Measurements from ENCODE around the gene DUSP5. TPM values are rescaled to one million over a fixed set of nuclear protein-coding genes. Genes with fewer than 3 reads are reported as not detected.

The DUSP5 gene
- total and polyA plus RNA-seq, 2 of the 4 experiments (the other 2 are of a cell fraction): 42.1 to 48.1 TPM

DNA sequence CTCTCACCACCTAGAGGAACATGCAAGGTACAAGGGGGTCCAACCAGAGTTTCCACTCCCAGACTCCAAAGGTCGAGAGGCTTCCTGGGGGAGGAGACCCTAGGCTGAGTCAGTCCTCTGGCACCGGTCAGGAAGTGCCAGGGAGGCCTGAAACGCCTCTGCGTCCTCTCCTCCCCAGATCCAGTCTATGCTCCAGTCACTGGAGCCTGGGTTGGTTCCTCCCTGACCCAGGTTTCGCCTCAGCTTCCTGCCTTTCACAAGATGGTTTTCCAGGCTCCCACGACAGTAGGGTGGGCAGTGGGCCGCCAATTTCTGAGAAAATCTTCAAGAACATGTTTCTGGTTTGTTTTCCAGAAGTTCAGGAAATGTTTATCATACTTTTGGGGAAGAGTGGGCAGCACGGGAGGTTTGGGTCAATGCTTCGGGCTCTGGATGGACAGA is 30.0 kb downstream of the DUSP5 start:
- ChIA-PET POLR2A (ENCODE audit: unreplicated experiment) (no interaction called here), CTCF (no interaction called here)
- Histone ChIP-seq H4K91ac (ENCODE audit: insufficient read depth, low read depth, low read length) (peak overlapping the region; percentile 66), H4K8ac (ENCODE audit: low read depth in 2 of 2, low read length in 2 of 2) (peak overlapping the region; percentile 6 to 51; a peak in 2 of 4 replicates), H2AFZ (replicated peaks; ENCODE audit: low read length, poor library complexity) (peak overlapping the region; percentile 53), H3K23ac (ENCODE audit: low read depth, low read length) (peak overlapping the region; percentile 56; the same call in 1 of the 2 replicates), H2BK5ac (ENCODE audit: low read depth, low read length, poor library complexity, severe bottlenecking) (no peak overlapping the region), H3K79me1 (ENCODE audit: low read depth in 1 of 2, low read length in 2 of 2) (peaks cover 0 to 27% of the 10 kb centered on the region in 2 experiments; a peak in 2 of 4 replicates), H2BK120ac (ENCODE audit: low read depth, low read length) (peak overlapping the region; percentile 77), H4K5ac (ENCODE audit: low read depth, low read length) (peak overlapping the region; percentile 23), H3K4me3 (ENCODE audit: insufficient read depth, low read depth, low read length) (no peak overlapping the region), H3K27ac (ENCODE audit: insufficient read depth, low read length) (no peak overlapping the region), H2AK5ac (ENCODE audit: low read depth, low read length) (peak overlapping the region; percentile 93), H3K4me1 (ENCODE audit: control insufficient read depth, insufficient read depth, low read length) (peaks cover 17% of the 10 kb centered on the region), H2AK9ac (replicated peaks; ENCODE audit: low read depth, low read length, poor library complexity) (peak overlapping the region; percentile 51), H3K27me3 (ENCODE audit: control insufficient read depth, insufficient read depth, low read length) (no peaks in the 10 kb centered on the region), H4K20me1 (ENCODE audit: insufficient read depth, low read length) (no peaks in the 10 kb centered on the region), H3K9ac (ENCODE audit: low read depth, low read length) (no peak overlapping the region), H3K36me3 (ENCODE audit: control insufficient read depth, insufficient read depth, low read length) (no peaks in the 10 kb centered on the region), H3K18ac (ENCODE audit: low read depth, low read length) (peak overlapping the region; percentile 22), H3K4ac (ENCODE audit: low read depth, low read length) (peak overlapping the region; percentile 82), H3K56ac (ENCODE audit: extremely low read depth, insufficient read depth, low read length) (peak overlapping the region; percentile 29; the same call in 1 of the 2 replicates), H2BK20ac (ENCODE audit: low read depth, low read length) (peak overlapping the region; percentile 83), H3K14ac (replicated peaks; ENCODE audit: low read depth, low read length) (peak overlapping the region; percentile 68; the same call in 1 of the 2 replicates), H3K9me3 (ENCODE audit: control insufficient read depth, insufficient read depth, low read length) (no peaks in the 10 kb centered on the region), H3K4me2 (ENCODE audit: low read depth, low read length) (no peak overlapping the region), H3K9me1 (ENCODE audit: insufficient read depth, low read length) (peaks cover 37% of the 10 kb centered on the region), H2BK15ac (ENCODE audit: low read depth, low read length) (peak overlapping the region; percentile 94; the same call in 2 of the 3 replicates)
- DNase-seq: no peak
- no TSS peak for BruUV-seq (replicated peaks)
- intact Hi-C loops (cut with micrococcal nuclease) (no loop called here), in situ Hi-C loops (cut with MboI; ENCODE audit: low sequenced_read_pairs) (no loop called here), dilution Hi-C loops (cut with HindIII; ENCODE audit: low sequenced_read_pairs, unreplicated experiment) (no loop called here)
- TF ChIP-seq MAZ (IDR thresholded peaks at IDR 0.05; ENCODE audit: borderline replicate concordance, low read depth, low read length): 0 out of 2 replicates have a peak, but pooled peaks have one; percentile 19
- TF ChIP-seq RCOR1 (IDR thresholded peaks at IDR 0.05; ENCODE audit: insufficient replicate concordance, low read length): no peak
- 0 out of 2 replicates have a peak, but pooled peaks have one; percentile 46 for TF ChIP-seq CHD1 (IDR thresholded peaks at IDR 0.05; ENCODE audit: low read depth, low read length)
- ATAC-seq (ENCODE audit: low read depth): no peak
- WGBS, 2 experiments (ENCODE audit: extremely low coverage in 2 of 2, insufficient read length in 1 of 2): 76% methylated on average over 3 of the region's 9 CpGs; no CpG with 5 or more reads in 1 of the 2 experiments
